ENCODE data around the gene MYPOP. TPM values are rescaled to one million over a fixed set of nuclear protein-coding genes. Genes with fewer than 3 reads are reported as not detected.

MYPOP gene
- total RNA-seq, 1 experiment from 2014 or later, result 5.4 TPM

DNA sequence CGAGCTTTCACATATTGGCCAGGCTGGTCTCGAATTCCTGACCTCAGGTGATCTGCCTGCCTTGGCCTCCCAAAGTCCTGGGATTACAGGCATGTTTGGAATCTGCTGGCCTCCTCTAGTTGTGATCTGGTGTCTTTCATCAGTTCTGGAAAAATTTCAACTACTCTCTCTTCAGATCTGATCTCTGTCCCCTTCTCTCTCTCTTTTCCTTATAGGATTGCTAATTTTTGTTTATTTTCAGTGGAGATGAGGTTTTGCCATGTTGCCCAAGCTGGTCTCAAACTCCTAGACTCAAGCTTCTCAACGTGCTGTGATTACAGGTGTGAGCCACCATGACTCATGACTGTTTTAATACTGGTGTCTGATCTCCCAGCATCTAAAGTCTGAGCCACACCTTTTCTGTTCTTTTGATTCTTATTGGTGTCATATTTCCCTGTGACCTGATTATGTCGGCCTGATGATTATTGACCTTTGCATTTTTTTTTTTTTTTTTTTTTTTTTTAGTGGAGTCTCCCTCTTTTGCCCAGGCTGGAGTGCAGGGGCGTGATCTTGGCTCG lies 22.6 kb upstream of the MYPOP start:
- Histone ChIP-seq H3K9me3 (ENCODE audit: low read length) (no peaks in the 10 kb centered on the region), H2AFZ (ENCODE audit: low read length) (no peak overlapping the region), H3K79me2 (ENCODE audit: low read length) (no peaks in the 10 kb centered on the region), H3K4me2 (ENCODE audit: low read length) (no peak overlapping the region), H4K20me1 (ENCODE audit: low read length) (no peaks in the 10 kb centered on the region), H3K36me3 (ENCODE audit: low read depth, low read length) (no peaks in the 10 kb centered on the region), H3K27ac (ENCODE audit: low read length) (no peak overlapping the region), H3F3A (ENCODE audit: low read length, unreplicated experiment) (no peaks in the 10 kb centered on the region), H3K9ac (ENCODE audit: low read length) (no peak overlapping the region), H3K4me1 (ENCODE audit: insufficient read depth, low read length) (peaks cover 5% of the 10 kb centered on the region), H3K9me2 (replicated peaks; ENCODE audit: low read length) (no peaks in the 10 kb centered on the region), H3K27me3 (ENCODE audit: low read length) (no peaks in the 10 kb centered on the region), H3K4me3 (ENCODE audit: low read length) (no peak overlapping the region)
- peak; percentile 10 for DNase-seq
- ChIA-PET POLR2A (ENCODE audit: unreplicated experiment) (no interaction called here), CTCF (interaction anchor here (0.5 kb wide), 1 partner anchor 548 kb away, joined by 6 read pairs; no protein-coding TSS in a partner anchor)
- BruUV-seq (replicated peaks), result no TSS peak
- ATAC-seq, result no peak
- TF ChIP-seq, protein P1, sequence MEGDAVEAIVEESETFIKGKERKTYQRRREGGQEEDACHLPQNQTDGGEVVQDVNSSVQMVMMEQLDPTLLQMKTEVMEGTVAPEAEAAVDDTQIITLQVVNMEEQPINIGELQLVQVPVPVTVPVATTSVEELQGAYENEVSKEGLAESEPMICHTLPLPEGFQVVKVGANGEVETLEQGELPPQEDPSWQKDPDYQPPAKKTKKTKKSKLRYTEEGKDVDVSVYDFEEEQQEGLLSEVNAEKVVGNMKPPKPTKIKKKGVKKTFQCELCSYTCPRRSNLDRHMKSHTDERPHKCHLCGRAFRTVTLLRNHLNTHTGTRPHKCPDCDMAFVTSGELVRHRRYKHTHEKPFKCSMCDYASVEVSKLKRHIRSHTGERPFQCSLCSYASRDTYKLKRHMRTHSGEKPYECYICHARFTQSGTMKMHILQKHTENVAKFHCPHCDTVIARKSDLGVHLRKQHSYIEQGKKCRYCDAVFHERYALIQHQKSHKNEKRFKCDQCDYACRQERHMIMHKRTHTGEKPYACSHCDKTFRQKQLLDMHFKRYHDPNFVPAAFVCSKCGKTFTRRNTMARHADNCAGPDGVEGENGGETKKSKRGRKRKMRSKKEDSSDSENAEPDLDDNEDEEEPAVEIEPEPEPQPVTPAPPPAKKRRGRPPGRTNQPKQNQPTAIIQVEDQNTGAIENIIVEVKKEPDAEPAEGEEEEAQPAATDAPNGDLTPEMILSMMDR (conservative IDR thresholded peaks at IDR 0.05; ENCODE audit: low read depth, low read length), result no peak
- TF ChIP-seq EZH2 (IDR thresholded peaks at IDR 0.05; ENCODE audit: low read length, unreplicated experiment) (no peak), EZH2phosphoT487 (IDR thresholded peaks at IDR 0.05; ENCODE audit: borderline replicate concordance, low read length) (no peak)
- intact Hi-C loops (cut with micrococcal nuclease), result loop anchor here (10.0 kb wide), 1 partner anchor 70 kb away; the partner anchor contains the start of gene CCDC61

DNA sequence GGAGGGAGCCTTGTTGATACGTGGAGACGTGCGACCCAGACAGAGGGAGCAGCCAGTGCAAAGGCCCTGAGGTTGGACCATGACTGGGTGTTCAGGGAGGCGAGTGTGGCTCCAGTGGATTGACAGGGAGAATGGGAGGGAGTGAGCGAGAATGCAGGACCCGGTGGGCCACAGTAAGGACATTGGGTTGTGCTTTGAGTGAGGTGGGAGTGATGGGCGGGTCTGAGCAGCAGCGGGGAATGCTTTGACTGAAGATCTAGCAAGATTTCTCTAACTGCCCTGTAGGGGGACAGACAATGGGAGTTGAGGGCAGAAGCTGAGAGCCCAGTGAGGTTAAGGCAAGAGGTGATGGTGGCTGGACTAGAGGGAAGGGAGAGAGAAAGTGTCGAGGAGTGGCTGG lies 19.9 kb upstream of the MYPOP start:
- no peaks in the 10 kb centered on the region for H3K36me3 ChIP-seq (ENCODE audit: low read depth, low read length)
- intact Hi-C loops (cut with micrococcal nuclease), result loop anchor here (10.0 kb wide), 1 partner anchor 73 kb away; the partner anchor contains the start of gene CCDC61
- H4K20me1 ChIP-seq (ENCODE audit: low read length), result no peaks in the 10 kb centered on the region
- H2AFZ ChIP-seq (ENCODE audit: low read length), result no peak overlapping the region
- no peaks in the 10 kb centered on the region for H3K79me2 ChIP-seq (ENCODE audit: low read length)
- ATAC-seq, result no peak
- ChIA-PET POLR2A (ENCODE audit: unreplicated experiment) (no interaction called here), CTCF (no interaction called here)
- no peaks in the 10 kb centered on the region for H3K4me1 ChIP-seq (ENCODE audit: insufficient read depth, low read length)
- H3K9me3 ChIP-seq (ENCODE audit: low read length), result no peaks in the 10 kb centered on the region
- H3K9ac ChIP-seq (ENCODE audit: low read length), result no peak overlapping the region
- H3K4me3 ChIP-seq (ENCODE audit: low read length), result no peak overlapping the region
- H3K4me2 ChIP-seq (ENCODE audit: low read length), result no peak overlapping the region
- no peaks in the 10 kb centered on the region for H3K27me3 ChIP-seq (ENCODE audit: low read length)
- peak; percentile 11 for DNase-seq
- no TSS peak for BruUV-seq (replicated peaks)
- TF ChIP-seq, protein P1 (conservative IDR thresholded peaks at IDR 0.05; ENCODE audit: low read depth, low read length), result 0 out of 2 replicates have a peak, but pooled peaks have one; percentile 16
- TF ChIP-seq EZH2phosphoT487 (IDR thresholded peaks at IDR 0.05; ENCODE audit: borderline replicate concordance, low read length), result no peak
- no peak for TF ChIP-seq EZH2 (IDR thresholded peaks at IDR 0.05; ENCODE audit: low read length, unreplicated experiment)
- H3K9me2 ChIP-seq (replicated peaks; ENCODE audit: low read length), result no peaks in the 10 kb centered on the region
- H3K27ac ChIP-seq (ENCODE audit: low read length), result no peak overlapping the region
- H3F3A ChIP-seq (ENCODE audit: low read length, unreplicated experiment), result no peaks in the 10 kb centered on the region

DNA sequence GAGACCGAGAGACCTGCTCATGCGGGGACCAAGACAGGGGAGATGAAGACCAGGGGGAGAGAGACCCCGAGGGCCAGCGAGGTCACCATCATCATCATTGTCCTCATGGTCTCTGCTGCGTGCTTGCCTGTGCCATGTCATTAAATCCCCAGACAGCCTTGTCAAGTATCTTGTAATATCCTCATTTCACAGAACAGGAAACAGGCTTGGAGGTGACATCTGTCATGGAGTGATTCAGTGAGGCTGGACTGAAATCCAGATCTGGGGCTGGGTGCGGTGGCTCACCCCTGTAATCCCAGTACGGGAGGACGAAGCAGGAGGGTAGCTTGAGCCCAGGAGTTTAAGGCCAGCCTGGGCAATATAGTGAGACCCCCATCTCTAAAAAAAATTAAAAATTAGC lies 18.0 kb upstream of the MYPOP start:
- no peak for DNase-seq
- CTCF ChIA-PET, result no interaction called here
- no peak for ATAC-seq

More for the DNA sequence above, 18.0 kb upstream of the MYPOP start:
- Histone ChIP-seq H2AFZ (ENCODE audit: low read length) (no peak overlapping the region), H3K4me2 (ENCODE audit: low read length) (no peak overlapping the region), H3F3A (ENCODE audit: low read length, unreplicated experiment) (no peaks in the 10 kb centered on the region), H3K9me2 (replicated peaks; ENCODE audit: low read length) (no peaks in the 10 kb centered on the region), H3K79me2 (ENCODE audit: low read length) (no peaks in the 10 kb centered on the region), H3K4me1 (ENCODE audit: insufficient read depth, low read length) (no peaks in the 10 kb centered on the region), H3K27me3 (ENCODE audit: low read length) (no peaks in the 10 kb centered on the region), H3K36me3 (ENCODE audit: low read depth, low read length) (no peaks in the 10 kb centered on the region), H3K9ac (ENCODE audit: low read length) (no peak overlapping the region), H3K9me3 (ENCODE audit: low read length) (no peaks in the 10 kb centered on the region), H4K20me1 (ENCODE audit: low read length) (no peaks in the 10 kb centered on the region), H3K27ac (ENCODE audit: low read length) (no peak overlapping the region), H3K4me3 (ENCODE audit: low read length) (no peak overlapping the region)
- TF ChIP-seq EZH2phosphoT487 (IDR thresholded peaks at IDR 0.05; ENCODE audit: borderline replicate concordance, low read length) (no peak), EZH2 (IDR thresholded peaks at IDR 0.05; ENCODE audit: low read length, unreplicated experiment) (no peak)
- TF ChIP-seq, protein P1 (conservative IDR thresholded peaks at IDR 0.05; ENCODE audit: low read depth, low read length), result no peak
- intact Hi-C loops (cut with micrococcal nuclease), result loop anchor here (10.0 kb wide), 1 partner anchor 74 kb away; the partner anchor contains the start of gene CCDC61
- POLR2A ChIA-PET (ENCODE audit: unreplicated experiment), result no interaction called here
- no TSS peak for BruUV-seq (replicated peaks)
